ENCODE data around the gene RGMB. TPM values are rescaled to one million over a fixed set of nuclear protein-coding genes. Genes with fewer than 3 reads are reported as not detected.
A peak's percentile ranks its signal among the peaks of the same experiment; 100 is the strongest.

RGMB gene
- total and polyA plus RNA-seq, 2 experiments from 2014 or later = 145 to 201 TPM

DNA sequence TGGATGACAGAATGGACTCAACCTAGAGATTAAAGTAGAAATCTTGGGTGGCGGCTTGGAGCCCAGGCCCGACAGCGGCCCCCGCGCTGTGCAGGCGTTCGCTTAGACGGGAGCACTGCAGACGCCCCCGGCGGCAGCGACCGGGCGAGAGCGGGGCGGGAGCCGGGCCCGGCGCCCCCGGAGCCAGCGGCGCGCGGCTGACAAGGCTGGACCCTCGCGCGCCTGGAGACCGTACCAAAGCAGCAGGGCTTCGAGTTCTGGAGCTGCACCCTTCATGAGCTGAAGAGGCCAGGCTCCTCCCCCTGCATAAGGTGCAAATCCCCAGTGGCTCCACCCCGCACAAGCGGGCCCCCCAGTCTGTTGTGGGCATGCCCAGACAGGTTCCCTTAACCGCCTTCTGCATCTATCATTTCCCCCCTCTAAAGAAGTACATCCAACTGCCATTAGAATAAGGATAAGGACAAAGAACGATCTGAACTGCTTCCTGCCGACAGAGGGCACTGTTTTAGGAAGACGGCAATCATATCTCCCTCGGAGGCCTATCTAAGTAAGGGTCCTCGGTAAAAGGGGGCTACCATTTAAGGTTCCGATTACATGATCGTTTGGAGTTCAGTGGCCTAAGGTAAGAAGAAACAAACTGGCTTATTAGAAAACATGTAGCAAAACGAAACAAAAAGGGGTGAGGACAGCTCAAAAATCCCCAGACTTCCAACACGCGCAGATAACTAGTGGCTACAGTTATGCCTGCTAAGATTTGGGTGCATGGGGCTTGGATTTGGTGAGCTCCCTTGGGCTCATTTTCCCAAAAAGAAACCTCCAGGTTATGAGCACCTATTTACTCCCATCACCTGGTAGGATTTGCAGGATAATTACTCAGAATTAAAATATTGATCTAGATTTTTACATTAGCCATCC, 66.3 kb downstream of the RGMB start:
- H3K9me2 ChIP-seq (ENCODE audit: insufficient read depth) = no peaks in the 10 kb centered on the region
- no peaks in the 10 kb centered on the region for H3K9me3 ChIP-seq (ENCODE audit: low read depth)
- H3F3A ChIP-seq (ENCODE audit: insufficient read depth) = no peaks in the 10 kb centered on the region
- H3K4me1 ChIP-seq (ENCODE audit: insufficient read depth) = no peaks in the 10 kb centered on the region
- H3K9ac ChIP-seq = no peak overlapping the region
- H3K27me3 ChIP-seq (replicated peaks; ENCODE audit: insufficient read depth) = no peaks in the 10 kb centered on the region
- in situ Hi-C loops (cut with MboI) = no loop called here
- H3K4me3 ChIP-seq = peak overlapping the region; percentile 38; the same call in 1 of the 2 replicates
- peak; percentile 30 for DNase-seq
- no peaks in the 10 kb centered on the region for H4K20me1 ChIP-seq (ENCODE audit: insufficient read depth)
- H3K79me2 ChIP-seq (ENCODE audit: insufficient read depth) = no peaks in the 10 kb centered on the region
- no peaks in the 10 kb centered on the region for H3K36me3 ChIP-seq (ENCODE audit: low read depth)
- TF ChIP-seq EZH2 (IDR thresholded peaks at IDR 0.05; ENCODE audit: insufficient read depth, poor library complexity, severe bottlenecking) (no peak), EZH2phosphoT487 (IDR thresholded peaks at IDR 0.05; ENCODE audit: insufficient read depth, low read depth) (no peak)
- WGBS, 2 experiments (ENCODE audit: low coverage in 1 of 2, low lambda C conversion rate in 2 of 2, missing lambda C conversion rate in 2 of 2) = 42 to 47% methylated on average over 42 of the region's 42 CpGs
- H3K4me2 ChIP-seq (ENCODE audit: unreplicated experiment) = no peak overlapping the region
- H3K27ac ChIP-seq = no peak overlapping the region
- peak overlapping the region; percentile 63 for H2AFZ ChIP-seq

- no peaks in the 10 kb centered on the region for H3K79me2 ChIP-seq (ENCODE audit: insufficient read depth)
- in situ Hi-C loops (cut with MboI) = no loop called here
- no peak overlapping the region for H3K27ac ChIP-seq
- 79 to 92% methylated on average over 1 of the region's 1 CpG for WGBS, 2 experiments (ENCODE audit: low coverage in 1 of 2, low lambda C conversion rate in 2 of 2, missing lambda C conversion rate in 2 of 2)
- no peak overlapping the region for H3K4me3 ChIP-seq
- no peak for DNase-seq
- no peaks in the 10 kb centered on the region for H3K36me3 ChIP-seq (ENCODE audit: low read depth)
- H4K20me1 ChIP-seq (ENCODE audit: insufficient read depth) = no peaks in the 10 kb centered on the region
- no peaks in the 10 kb centered on the region for H3K4me1 ChIP-seq (ENCODE audit: insufficient read depth)
- TF ChIP-seq EZH2 (IDR thresholded peaks at IDR 0.05; ENCODE audit: insufficient read depth, poor library complexity, severe bottlenecking) (no peak), EZH2phosphoT487 (IDR thresholded peaks at IDR 0.05; ENCODE audit: insufficient read depth, low read depth) (no peak)
- no peaks in the 10 kb centered on the region for H3K27me3 ChIP-seq (replicated peaks; ENCODE audit: insufficient read depth)
- no peak overlapping the region for H3K9ac ChIP-seq
- H3K9me2 ChIP-seq (ENCODE audit: insufficient read depth) = no peaks in the 10 kb centered on the region
- no peaks in the 10 kb centered on the region for H3K9me3 ChIP-seq (ENCODE audit: low read depth)
- no peak overlapping the region for H2AFZ ChIP-seq
- H3K4me2 ChIP-seq (ENCODE audit: unreplicated experiment) = no peak overlapping the region
- H3F3A ChIP-seq (ENCODE audit: insufficient read depth) = no peaks in the 10 kb centered on the region
Observed at GRCh38 chr5:98840946-98841345, 67.5 kb downstream of the RGMB start.

DNA sequence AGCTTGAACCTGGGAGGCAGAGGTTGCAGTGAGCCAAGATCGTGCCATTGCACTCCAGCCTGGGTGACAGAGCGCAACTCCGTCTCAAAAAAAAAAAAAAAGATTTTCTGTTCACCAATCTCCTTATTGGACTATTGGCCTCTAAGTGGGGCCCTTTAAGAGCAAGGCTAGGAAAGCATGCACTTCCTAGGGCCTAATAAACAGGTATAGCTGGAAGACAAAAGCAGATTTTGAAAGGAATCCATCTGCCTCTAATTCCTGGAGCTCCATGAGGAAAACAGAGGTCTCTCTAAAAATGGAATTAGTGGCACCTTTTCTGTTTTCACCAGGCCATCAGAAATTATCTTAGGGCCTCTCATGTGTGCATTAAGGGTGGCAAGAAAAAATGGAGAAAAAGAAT, 70.0 kb downstream of the RGMB start:
- no peaks in the 10 kb centered on the region for H3K27me3 ChIP-seq (replicated peaks; ENCODE audit: insufficient read depth)
- no peaks in the 10 kb centered on the region for H4K20me1 ChIP-seq (ENCODE audit: insufficient read depth)
- no peak for DNase-seq
- no peak overlapping the region for H3K9ac ChIP-seq
- TF ChIP-seq EZH2phosphoT487 (IDR thresholded peaks at IDR 0.05; ENCODE audit: insufficient read depth, low read depth) = no peak
- TF ChIP-seq EZH2 (IDR thresholded peaks at IDR 0.05; ENCODE audit: insufficient read depth, poor library complexity, severe bottlenecking) = no peak
- H3K9me2 ChIP-seq (ENCODE audit: insufficient read depth) = no peaks in the 10 kb centered on the region
- H3K36me3 ChIP-seq (ENCODE audit: low read depth) = no peaks in the 10 kb centered on the region
- WGBS, 2 experiments (ENCODE audit: low coverage in 1 of 2, low lambda C conversion rate in 2 of 2, missing lambda C conversion rate in 2 of 2) = 100% methylated on average over 2 to 3 of the region's 3 CpGs
- H3K79me2 ChIP-seq (ENCODE audit: insufficient read depth) = no peaks in the 10 kb centered on the region
- no peak overlapping the region for H2AFZ ChIP-seq
- no peaks in the 10 kb centered on the region for H3K4me1 ChIP-seq (ENCODE audit: insufficient read depth)
- in situ Hi-C loops (cut with MboI) = no loop called here
- no peak overlapping the region for H3K27ac ChIP-seq
- H3K4me2 ChIP-seq (ENCODE audit: unreplicated experiment) = no peak overlapping the region
- no peak overlapping the region for H3K4me3 ChIP-seq
- H3F3A ChIP-seq (ENCODE audit: insufficient read depth) = peaks cover 8% of the 10 kb centered on the region; the same call in 1 of the 2 replicates
- H3K9me3 ChIP-seq (ENCODE audit: low read depth) = no peaks in the 10 kb centered on the region

DNA sequence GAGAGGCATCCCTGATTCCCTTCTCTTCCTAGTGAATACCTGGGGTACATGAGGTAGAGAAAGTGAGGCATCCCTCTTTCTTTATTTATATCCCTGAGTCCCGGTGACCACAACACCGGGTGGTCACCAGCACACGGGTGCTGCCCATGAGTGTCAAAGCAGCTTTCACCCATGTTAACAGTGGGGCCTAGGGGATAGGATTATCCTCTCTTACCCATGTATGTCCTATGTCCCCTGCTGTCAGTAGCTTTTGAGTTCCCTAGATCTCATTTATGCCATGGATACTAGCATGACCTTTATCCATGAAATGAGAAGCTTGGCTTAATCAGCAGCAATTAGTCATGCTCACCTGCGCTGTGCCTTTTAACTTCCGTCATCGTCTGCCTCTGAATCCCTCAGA, 71.4 kb downstream of the RGMB start:
- Histone ChIP-seq H3K4me2 (ENCODE audit: unreplicated experiment) (no peak overlapping the region), H3K9me2 (ENCODE audit: insufficient read depth) (no peaks in the 10 kb centered on the region), H3F3A (ENCODE audit: insufficient read depth) (peaks cover 15% of the 10 kb centered on the region; the same call in 1 of the 2 replicates), H3K27me3 (replicated peaks; ENCODE audit: insufficient read depth) (no peaks in the 10 kb centered on the region), H4K20me1 (ENCODE audit: insufficient read depth) (no peaks in the 10 kb centered on the region), H3K4me1 (ENCODE audit: insufficient read depth) (no peaks in the 10 kb centered on the region), H3K79me2 (ENCODE audit: insufficient read depth) (no peaks in the 10 kb centered on the region), H3K4me3 (no peak overlapping the region), H2AFZ (no peak overlapping the region), H3K36me3 (ENCODE audit: low read depth) (no peaks in the 10 kb centered on the region), H3K9ac (no peak overlapping the region), H3K27ac (no peak overlapping the region), H3K9me3 (ENCODE audit: low read depth) (no peaks in the 10 kb centered on the region)
- no peak for DNase-seq
- WGBS, 2 experiments (ENCODE audit: low coverage in 1 of 2, low lambda C conversion rate in 2 of 2, missing lambda C conversion rate in 2 of 2) = 82 to 85% methylated on average over 6 of the region's 6 CpGs
- in situ Hi-C loops (cut with MboI) = no loop called here
- TF ChIP-seq EZH2phosphoT487 (IDR thresholded peaks at IDR 0.05; ENCODE audit: insufficient read depth, low read depth) (no peak), EZH2 (IDR thresholded peaks at IDR 0.05; ENCODE audit: insufficient read depth, poor library complexity, severe bottlenecking) (no peak)
